MM.1S (cell line): Measurements from ENCODE around the gene MSLN.

Source experiments
- DNase-seq: peaks from one replicate; pipeline ENCODE4 v3.0.0-alpha.2; 2015
- H2AFZ ChIP-seq: fragments of 300-600 bp; sonication (generic); 2 replicates; pipeline ENCODE4 v1.6.0; 2016; ENCODE audit warnings: antibody characterized with exemption, low read length
- H3F3A ChIP-seq: fragments of 300-600 bp; sonication (generic); 2 replicates; pipeline ENCODE4 v1.6.1; 2016; ENCODE audit warnings: mild to moderate bottlenecking, antibody characterized with exemption, low read length, moderate library complexity, mixed read lengths; ENCODE audit not compliant: insufficient read depth
- H3K27ac ChIP-seq: fragments of 300-600 bp; sonication (generic); 2 replicates; pipeline ENCODE4 v1.5.1; 2016; ENCODE audit warnings: mild to moderate bottlenecking, low read length
- H3K27me3 ChIP-seq: fragments of 300-600 bp; sonication (generic); replicated peaks from 2 replicates; pipeline ENCODE4 v1.6.0; 2016; ENCODE audit warnings: low read length; ENCODE audit not compliant: insufficient read depth
- H3K36me3 ChIP-seq: fragments of 300-600 bp; sonication (generic); replicated peaks from 2 replicates; pipeline ENCODE4 v1.6.1; 2016; ENCODE audit warnings: mild to moderate bottlenecking, low read length, mixed read lengths; ENCODE audit not compliant: insufficient read depth
- H3K4me1 ChIP-seq: fragments of 300-600 bp; sonication (generic); 2 replicates; pipeline ENCODE4 v1.6.1; 2016; ENCODE audit warnings: low read length, mixed read lengths
- H3K4me2 ChIP-seq: fragments of 300-600 bp; sonication (generic); 2 replicates; pipeline ENCODE4 v1.6.0; 2016; ENCODE audit warnings: low read depth, low read length
- H3K4me3 ChIP-seq: fragments of 300-600 bp; sonication (generic); 2 replicates; pipeline ENCODE4 v1.5.1; 2016; ENCODE audit warnings: low read length, mixed read lengths
- H3K79me2 ChIP-seq: fragments of 300-600 bp; sonication (generic); 2 replicates; pipeline ENCODE4 v1.6.1; 2016; ENCODE audit warnings: mixed run types, low read length, mixed read lengths
- H3K9ac ChIP-seq: fragments of 300-600 bp; sonication (generic); 2 replicates; pipeline ENCODE4 v1.6.1; 2016; ENCODE audit warnings: low read length, mixed read lengths
- H3K9me2 ChIP-seq: fragments of 300-600 bp; sonication (generic); replicated peaks from 2 replicates; pipeline ENCODE4 v1.6.1; 2016; ENCODE audit warnings: mild to moderate bottlenecking, low read length, mixed read lengths; ENCODE audit not compliant: insufficient read depth
- H3K9me3 ChIP-seq: fragments of 300-600 bp; sonication (generic); replicated peaks from 2 replicates; pipeline ENCODE4 v1.6.1; 2016; ENCODE audit warnings: mild to moderate bottlenecking, low read length, mixed read lengths; ENCODE audit not compliant: insufficient read depth
- H4K20me1 ChIP-seq: fragments of 300-600 bp; sonication (generic); 2 replicates; pipeline ENCODE4 v1.6.1; 2016; ENCODE audit warnings: mild to moderate bottlenecking, low read length, moderate library complexity, mixed read lengths; ENCODE audit not compliant: insufficient read depth
- EZH2 ChIP-seq: fragments of 300-600 bp; sonication (generic); optimal IDR thresholded peaks from 2 replicates; pipeline ENCODE3; 2017; ENCODE audit warnings: low read depth, mild to moderate bottlenecking, antibody characterized with exemption, low read length, mixed read lengths
- EZH2phosphoT487 ChIP-seq: fragments of 300-600 bp; sonication (generic); IDR thresholded peaks from 2 replicates; pipeline ENCODE4 v1.6.1; 2018; ENCODE audit warnings: antibody characterized with exemption, low read length
- TF ChIP-seq, protein P1 (sequence below): fragments of 300-600 bp; sonication (generic); IDR thresholded peaks from 2 replicates; pipeline ENCODE4 v1.5.1; 2016; ENCODE audit warnings: antibody characterized with exemption, low read length, mixed read lengths

MSLN gene

DNA sequence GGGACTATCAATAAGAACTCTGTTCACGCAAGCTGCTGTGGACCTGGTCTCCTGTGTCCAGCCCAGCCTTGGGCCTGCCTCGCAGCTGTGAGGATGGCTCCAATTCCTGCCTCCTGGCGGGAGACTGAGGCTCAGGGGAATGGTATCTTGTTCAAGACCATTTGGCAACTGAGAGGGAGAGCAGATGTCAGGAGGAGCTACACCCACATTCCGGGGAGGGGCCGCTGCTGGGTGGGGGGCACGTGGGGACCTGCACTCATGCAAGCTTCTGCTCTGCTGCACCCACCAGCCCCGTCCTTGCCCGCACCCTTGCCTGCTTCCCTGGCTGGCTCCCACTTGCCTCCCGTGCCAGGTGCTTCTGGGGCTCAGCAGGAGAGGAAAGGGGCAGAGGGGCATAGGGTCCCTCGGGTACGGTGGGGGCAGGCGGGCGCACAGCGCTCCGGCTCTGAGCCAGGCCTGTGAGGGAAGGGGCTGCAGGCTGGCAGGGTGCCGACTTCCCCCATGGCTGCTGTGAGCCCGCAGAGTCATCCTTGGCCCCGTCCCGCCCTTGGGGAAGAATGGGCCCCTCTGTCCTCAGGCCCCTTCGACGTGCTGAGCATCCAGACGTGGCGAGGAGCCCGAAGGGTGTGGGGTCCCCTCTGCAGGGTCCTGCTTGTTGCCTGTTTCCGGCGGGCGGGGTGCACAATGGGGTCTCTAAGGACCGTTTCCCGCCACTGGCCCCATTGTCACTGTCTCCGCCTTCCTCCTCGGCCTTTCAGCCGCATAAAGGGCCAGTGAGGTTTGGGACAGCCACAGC is 42.9 kb upstream of the MSLN start:
- Histone ChIP-seq H2AFZ (no peak overlapping the region), H3K27ac (no peak overlapping the region), H3K4me3 (no peak overlapping the region), H3K9me2 (no peaks in the 10 kb centered on the region), H3K79me2 (peaks cover 9% of the 10 kb centered on the region; the same call in 1 of the 2 replicates), H3K36me3 (no peaks in the 10 kb centered on the region), H3K4me2 (no peak overlapping the region), H3K27me3 (peaks cover 25% of the 10 kb centered on the region), H3K9me3 (no peaks in the 10 kb centered on the region), H3F3A (peaks cover 10% of the 10 kb centered on the region; the same call in 1 of the 2 replicates), H3K4me1 (peaks cover 16% of the 10 kb centered on the region; the same call in 1 of the 2 replicates), H4K20me1 (no peaks in the 10 kb centered on the region), H3K9ac (no peak overlapping the region)
- TF ChIP-seq EZH2, result no peak
- TF ChIP-seq, protein P1, sequence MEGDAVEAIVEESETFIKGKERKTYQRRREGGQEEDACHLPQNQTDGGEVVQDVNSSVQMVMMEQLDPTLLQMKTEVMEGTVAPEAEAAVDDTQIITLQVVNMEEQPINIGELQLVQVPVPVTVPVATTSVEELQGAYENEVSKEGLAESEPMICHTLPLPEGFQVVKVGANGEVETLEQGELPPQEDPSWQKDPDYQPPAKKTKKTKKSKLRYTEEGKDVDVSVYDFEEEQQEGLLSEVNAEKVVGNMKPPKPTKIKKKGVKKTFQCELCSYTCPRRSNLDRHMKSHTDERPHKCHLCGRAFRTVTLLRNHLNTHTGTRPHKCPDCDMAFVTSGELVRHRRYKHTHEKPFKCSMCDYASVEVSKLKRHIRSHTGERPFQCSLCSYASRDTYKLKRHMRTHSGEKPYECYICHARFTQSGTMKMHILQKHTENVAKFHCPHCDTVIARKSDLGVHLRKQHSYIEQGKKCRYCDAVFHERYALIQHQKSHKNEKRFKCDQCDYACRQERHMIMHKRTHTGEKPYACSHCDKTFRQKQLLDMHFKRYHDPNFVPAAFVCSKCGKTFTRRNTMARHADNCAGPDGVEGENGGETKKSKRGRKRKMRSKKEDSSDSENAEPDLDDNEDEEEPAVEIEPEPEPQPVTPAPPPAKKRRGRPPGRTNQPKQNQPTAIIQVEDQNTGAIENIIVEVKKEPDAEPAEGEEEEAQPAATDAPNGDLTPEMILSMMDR, result no peak
- DNase-seq, result no peak

GRCh38 chr16:718389-718788 is 42.1 kb upstream of the MSLN start:
- no peak overlapping the region for H3K9ac ChIP-seq

GRCh38 chr16:718922-719321 is 41.6 kb upstream of the MSLN start:
- Histone ChIP-seq H4K20me1 (no peaks in the 10 kb centered on the region), H3K9me3 (no peaks in the 10 kb centered on the region), H3K4me2 (no peak overlapping the region), H2AFZ (no peak overlapping the region), H3K79me2 (peaks cover 9% of the 10 kb centered on the region; the same call in 1 of the 2 replicates), H3K4me3 (no peak overlapping the region), H3K36me3 (no peaks in the 10 kb centered on the region), H3K9me2 (no peaks in the 10 kb centered on the region), H3K4me1 (peaks cover 16% of the 10 kb centered on the region; the same call in 1 of the 2 replicates), H3F3A (peaks cover 10% of the 10 kb centered on the region; the same call in 1 of the 2 replicates), H3K9ac (no peak overlapping the region), H3K27me3 (peaks cover 25% of the 10 kb centered on the region), H3K27ac (no peak overlapping the region)
- no peak for DNase-seq
- TF ChIP-seq EZH2phosphoT487, result no peak
- TF ChIP-seq EZH2, result no peak
- TF ChIP-seq, protein P1, result no peak

More at GRCh38 chr16:718389-718788, 42.1 kb upstream of the MSLN start:
- Histone ChIP-seq H2AFZ (no peak overlapping the region), H3K4me1 (peaks cover 16% of the 10 kb centered on the region; the same call in 1 of the 2 replicates), H3K27me3 (peaks cover 25% of the 10 kb centered on the region), H3K9me2 (no peaks in the 10 kb centered on the region), H3K36me3 (no peaks in the 10 kb centered on the region), H3K4me3 (no peak overlapping the region), H4K20me1 (no peaks in the 10 kb centered on the region), H3K9me3 (no peaks in the 10 kb centered on the region), H3K27ac (no peak overlapping the region), H3F3A (peaks cover 10% of the 10 kb centered on the region; the same call in 1 of the 2 replicates), H3K79me2 (peaks cover 9% of the 10 kb centered on the region; the same call in 1 of the 2 replicates), H3K4me2 (no peak overlapping the region)
- no peak for DNase-seq
- TF ChIP-seq, protein P1, result no peak
- TF ChIP-seq EZH2phosphoT487 (no peak), EZH2 (no peak)
